GM12875 (cell line): ENCODE results near the gene PSMG4.

Experiments used
- H3K4me3 ChIP-seq: one replicate; pipeline ENCODE4 v1.5.1; 2011; ENCODE audit warnings: low read depth, low read length, control low read depth
- CTCF ChIP-seq: IDR thresholded peaks from 2 replicates; pipeline ENCODE4 v1.5.1; 2011; ENCODE audit warnings: low read depth, mild to moderate bottlenecking, control low read depth, inconsistent platforms, low read length, moderate library complexity, borderline replicate concordance; ENCODE audit not compliant: insufficient read depth

Gene PSMG4

GRCh38 chr6:3287308-3287707 lies 28.6 kb downstream of the PSMG4 start:
- no peak for TF ChIP-seq CTCF
- H3K4me3 ChIP-seq = no peak overlapping the region

GRCh38 chr6:3287976-3288707 lies 29.4 kb downstream of the PSMG4 start:
- TF ChIP-seq CTCF = no peak

GRCh38 chr6:3288711-3289663 lies 30.2 kb downstream of the PSMG4 start:
- no peak for TF ChIP-seq CTCF
- no peak overlapping the region for H3K4me3 ChIP-seq

More at GRCh38 chr6:3287976-3288707, 29.4 kb downstream of the PSMG4 start:
- no peak overlapping the region for H3K4me3 ChIP-seq

GRCh38 chr6:3289664-3290055 lies 30.9 kb downstream of the PSMG4 start:
- no peak overlapping the region for H3K4me3 ChIP-seq
- TF ChIP-seq CTCF = no peak

GRCh38 chr6:3290149-3290930 lies 31.6 kb downstream of the PSMG4 start:
- H3K4me3 ChIP-seq = no peak overlapping the region
- TF ChIP-seq CTCF = no peak

GRCh38 chr6:3290931-3291211 lies 32.1 kb downstream of the PSMG4 start:
- no peak for TF ChIP-seq CTCF
- H3K4me3 ChIP-seq = no peak overlapping the region
